ENCODE data around the gene SPC24.

GRCh38 chr19:11136400-11137101, 19.0 kb downstream of the SPC24 start:
- TF ChIP-seq BHLHE40 (IDR thresholded peaks at IDR 0.05; ENCODE audit: borderline replicate concordance) (no peak), TARDBP (IDR thresholded peaks at IDR 0.05) (no peak), FOXM1 (IDR thresholded peaks at IDR 0.05; ENCODE audit: borderline replicate concordance) (no peak)
